Activated T-cell treated with anti-CD3 and anti-CD28 coated beads, Interleukin-2, amount 50 U/mL, for 24 hours (primary cell): ENCODE results near the gene TUBA3D.
"Not testable (repeated sequence)": the region's sequence is repeated elsewhere in the genome, so short reads cannot be mapped to it uniquely, and the experiment has no call there.

ENCODE experiments used
- DNase-seq: peaks from one replicate; pipeline ENCODE4 v3.0.0-alpha.2; 2020
- H3K27ac Mint-ChIP-seq: 2 replicates; pipeline ENCODE4 v1.8.0; 2020; ENCODE audit warnings: mild to moderate bottlenecking, mixed read lengths
- H3K27me3 Mint-ChIP-seq: 2 replicates; pipeline ENCODE4 v1.8.0; 2020; ENCODE audit warnings: mixed read lengths
- H3K36me3 Mint-ChIP-seq: 2 replicates; pipeline ENCODE4 v1.8.0; 2020; ENCODE audit warnings: low read depth, mixed read lengths
- H3K4me1 Mint-ChIP-seq: 2 replicates; pipeline ENCODE4 v1.8.0; 2020; ENCODE audit warnings: low read depth, mixed read lengths
- H3K4me3 Mint-ChIP-seq: 2 replicates; pipeline ENCODE4 v1.8.0; 2020; ENCODE audit warnings: mild to moderate bottlenecking, moderate library complexity, mixed read lengths
- H3K9me3 Mint-ChIP-seq: 2 replicates; pipeline ENCODE4 v1.8.0; 2020; ENCODE audit warnings: mixed read lengths

Gene TUBA3D

DNA sequence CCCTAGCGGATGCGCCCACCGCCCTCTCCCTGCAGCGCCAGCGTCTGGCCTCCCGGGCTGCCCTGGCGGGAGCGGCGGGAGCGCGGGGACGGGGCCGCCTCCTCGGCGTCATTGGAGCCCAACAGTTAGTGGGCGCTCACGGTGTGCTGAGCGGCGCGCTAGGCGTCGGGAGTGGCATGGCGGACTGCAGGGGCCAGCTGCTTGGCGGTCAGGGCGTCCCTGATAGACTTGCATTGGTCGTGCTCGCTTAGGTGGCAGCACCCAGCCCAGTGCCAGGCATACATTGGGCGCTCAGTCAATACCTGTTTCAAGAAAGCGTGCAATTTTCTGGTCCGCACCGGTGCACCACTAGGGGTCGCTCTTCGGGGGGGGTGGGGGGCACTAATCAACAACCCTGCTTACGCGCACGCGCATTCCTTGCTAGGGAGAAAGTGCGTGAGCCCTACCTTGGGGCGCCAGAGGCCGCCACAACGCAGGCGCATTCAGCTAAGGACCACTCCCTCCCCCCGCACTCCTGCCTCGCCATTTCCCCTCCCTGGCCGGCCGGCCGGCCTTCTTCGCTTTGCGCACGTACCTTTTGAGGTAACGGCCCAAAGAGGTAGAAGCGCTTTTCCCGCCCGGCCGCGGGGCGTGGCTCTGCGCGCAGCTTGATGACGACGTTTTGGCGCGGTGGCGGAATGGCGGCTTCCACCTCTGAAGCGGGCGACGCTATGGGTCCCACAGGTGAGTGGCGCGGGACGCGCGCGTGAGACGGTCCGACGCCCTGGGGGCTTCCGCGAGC is 16.7 kb downstream of the TUBA3D start:
- no peaks in the 10 kb centered on the region for H3K27me3 Mint-ChIP-seq
- no peaks in the 10 kb centered on the region for H3K9me3 Mint-ChIP-seq
- DNase-seq = peak; percentile 97
- H3K4me1 Mint-ChIP-seq = peaks cover 55% of the 10 kb centered on the region
- peak overlapping the region; percentile 97 for H3K27ac Mint-ChIP-seq
- peaks cover 71% of the 10 kb centered on the region for H3K36me3 Mint-ChIP-seq
- H3K4me3 Mint-ChIP-seq = peak overlapping the region; percentile 92

DNA sequence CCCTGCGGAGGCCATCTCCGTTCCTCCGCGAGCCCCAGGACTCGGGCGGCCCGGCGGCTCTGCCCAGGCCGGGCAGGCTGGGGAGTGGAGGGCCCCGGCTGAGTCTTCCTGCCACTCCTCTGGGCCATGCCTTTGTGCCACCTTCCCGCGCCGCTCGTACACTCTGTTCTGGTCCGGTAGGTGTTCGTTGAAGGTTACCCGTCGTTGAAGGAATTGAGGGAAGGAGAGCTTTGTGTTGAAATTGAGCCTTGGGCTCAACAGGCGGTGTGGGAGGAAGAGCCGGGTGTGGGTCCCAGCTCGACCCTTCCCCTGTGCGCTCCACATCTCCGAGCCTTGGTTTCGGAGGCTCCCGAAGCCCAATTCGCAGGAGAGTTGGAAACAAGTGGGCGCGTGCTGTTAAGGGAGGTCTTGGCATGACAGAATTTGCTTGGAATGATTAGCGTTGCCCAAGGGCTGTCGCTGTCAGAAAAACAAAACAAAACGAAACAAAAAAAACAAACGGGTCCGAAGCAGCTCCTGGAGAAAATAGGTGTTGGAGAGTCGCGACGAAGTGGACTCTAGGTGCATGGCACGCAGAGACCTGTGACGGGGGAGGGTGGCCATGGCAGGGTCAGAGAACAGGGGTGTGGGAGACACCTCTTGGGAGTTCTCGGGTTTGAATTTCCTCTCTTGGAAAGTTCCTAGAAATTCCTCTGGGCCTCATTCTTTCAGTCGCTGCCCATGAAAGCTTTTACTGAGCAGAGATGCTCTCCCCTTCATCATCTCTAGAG is 17.5 kb downstream of the TUBA3D start:
- peak overlapping the region; percentile 97 for H3K27ac Mint-ChIP-seq
- H3K27me3 Mint-ChIP-seq = no peaks in the 10 kb centered on the region
- H3K4me1 Mint-ChIP-seq = peaks cover 56% of the 10 kb centered on the region
- DNase-seq = no peak
- H3K9me3 Mint-ChIP-seq = no peaks in the 10 kb centered on the region
- peaks cover 70% of the 10 kb centered on the region for H3K36me3 Mint-ChIP-seq
- peak overlapping the region; percentile 92 for H3K4me3 Mint-ChIP-seq

DNA sequence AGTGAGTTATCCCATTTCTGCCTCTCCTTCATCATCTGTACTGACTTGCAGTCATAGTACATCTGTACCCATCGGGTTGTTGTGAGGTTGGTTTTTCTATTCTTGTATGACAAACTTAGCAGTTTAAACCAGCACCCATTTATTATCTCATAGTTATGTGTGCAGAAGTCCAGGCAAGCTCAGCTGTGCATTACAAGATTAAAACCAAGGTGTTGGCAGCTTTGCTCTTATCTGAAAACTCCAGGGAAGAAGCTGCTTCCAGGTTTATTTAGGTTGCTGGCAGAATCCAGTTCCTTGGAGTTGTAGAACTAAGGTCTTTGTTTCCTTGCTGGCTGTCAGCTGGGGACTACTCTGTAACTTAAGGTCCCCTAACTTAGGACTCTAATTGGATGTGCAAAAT is 19.6 kb downstream of the TUBA3D start:
- H3K4me1 Mint-ChIP-seq = peaks cover 50% of the 10 kb centered on the region
- H3K27me3 Mint-ChIP-seq, DNase-seq, H3K9me3 Mint-ChIP-seq: not testable (repeated sequence)
- peak overlapping the region; percentile 97 for H3K27ac Mint-ChIP-seq
- peaks cover 73% of the 10 kb centered on the region for H3K36me3 Mint-ChIP-seq
- peak overlapping the region; percentile 60 for H3K4me3 Mint-ChIP-seq

DNA sequence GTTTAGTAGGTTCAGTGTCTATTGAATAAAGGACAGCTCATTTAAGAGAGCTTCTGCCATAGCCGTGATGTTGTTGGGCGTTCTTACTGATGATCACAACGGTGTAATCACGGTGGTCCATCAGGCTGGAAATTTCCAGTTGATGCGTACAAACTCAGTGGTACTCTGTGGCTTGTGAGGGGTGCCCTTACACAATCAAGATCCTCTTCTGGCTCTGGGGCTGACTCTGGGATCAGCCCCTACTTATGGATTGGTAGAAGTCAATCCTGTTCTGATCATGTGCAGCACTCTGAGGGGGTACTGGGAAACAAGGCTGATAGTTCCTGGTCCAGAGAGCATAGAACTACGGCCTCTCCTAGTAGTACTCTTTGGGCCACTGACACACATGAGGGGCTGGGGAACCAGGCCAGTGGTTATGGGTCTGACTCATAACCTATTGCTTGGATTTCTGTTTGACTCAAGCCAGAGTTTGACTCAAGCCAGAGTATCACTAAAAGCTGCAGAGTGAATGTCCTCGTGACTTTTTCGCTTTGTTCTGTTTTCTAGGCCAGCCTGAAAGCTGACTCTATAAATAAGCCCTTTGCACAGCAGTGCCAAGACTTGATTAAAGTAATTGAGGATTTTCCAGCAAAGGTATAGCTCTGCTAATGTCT is 22.5 kb downstream of the TUBA3D start:
- Mint-ChIP-seq H3K36me3 (peaks cover 84% of the 10 kb centered on the region), H3K27ac (peak overlapping the region; percentile 95), H3K4me3 (peak overlapping the region; percentile 27), H3K4me1 (peaks cover 43% of the 10 kb centered on the region)
- not testable (repeated sequence) for DNase-seq, H3K27me3 Mint-ChIP-seq, H3K9me3 Mint-ChIP-seq

DNA sequence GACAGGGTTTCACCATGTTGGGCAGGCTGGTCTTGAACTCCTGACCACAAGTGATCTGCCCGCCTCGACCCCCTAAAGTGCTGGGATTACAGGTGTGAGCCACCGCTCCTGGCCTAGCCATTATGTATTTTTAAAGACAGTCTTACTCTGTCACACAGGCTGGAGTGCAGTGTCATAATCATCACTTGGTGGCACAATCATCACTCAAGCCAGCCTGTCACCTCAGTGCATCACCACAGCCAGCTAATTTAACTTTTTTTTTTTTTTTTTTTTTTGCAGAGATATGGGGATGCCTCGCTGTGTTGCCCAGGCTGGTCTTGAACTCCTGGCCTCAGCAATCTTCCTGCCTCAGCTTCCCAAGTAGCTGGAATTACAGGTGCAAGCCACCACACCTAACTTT is 27.7 kb downstream of the TUBA3D start:
- not testable (repeated sequence) for DNase-seq, H3K27me3 Mint-ChIP-seq, H3K9me3 Mint-ChIP-seq, H3K4me3 Mint-ChIP-seq
- peaks cover 95% of the 10 kb centered on the region for H3K36me3 Mint-ChIP-seq
- H3K4me1 Mint-ChIP-seq = peaks cover 14% of the 10 kb centered on the region
- peak overlapping the region; percentile 88 for H3K27ac Mint-ChIP-seq

DNA sequence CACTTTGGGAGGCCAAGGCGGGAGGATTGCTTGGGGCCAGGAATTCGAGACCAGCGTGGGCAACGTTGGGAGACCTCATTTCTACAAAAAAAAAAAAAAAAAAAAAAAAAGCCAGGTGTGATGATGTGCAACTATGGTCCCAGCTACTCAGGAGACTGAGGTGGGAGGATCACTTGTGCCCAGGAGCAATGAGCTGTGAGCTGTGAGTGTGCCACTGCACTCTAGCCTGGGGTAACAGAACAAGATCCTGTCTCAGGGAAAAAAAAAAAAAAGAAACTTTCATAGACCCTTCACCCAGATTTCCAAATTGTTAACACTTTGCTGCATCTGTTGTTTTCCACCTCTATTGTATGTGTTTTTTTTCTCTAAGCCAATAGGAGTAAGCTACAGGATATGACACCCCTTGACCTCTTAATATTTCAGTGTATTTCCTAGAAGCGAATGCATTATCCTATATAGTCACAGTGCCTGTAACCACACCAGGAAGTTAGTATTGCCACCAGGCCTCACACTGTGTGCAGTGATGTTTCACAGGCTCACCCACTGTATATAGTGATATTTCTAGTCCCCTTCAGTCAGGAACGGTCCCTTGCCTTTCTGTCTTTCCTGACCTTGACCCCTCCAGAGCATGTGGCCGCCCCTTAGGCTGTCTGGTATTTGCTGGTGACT is 28.3 kb downstream of the TUBA3D start:
- not testable (repeated sequence) for H3K27me3 Mint-ChIP-seq, H3K4me1 Mint-ChIP-seq, DNase-seq, H3K9me3 Mint-ChIP-seq
- Mint-ChIP-seq H3K27ac (peak overlapping the region; percentile 88), H3K36me3 (peaks cover 95% of the 10 kb centered on the region), H3K4me3 (peak overlapping the region; percentile 23)

DNA sequence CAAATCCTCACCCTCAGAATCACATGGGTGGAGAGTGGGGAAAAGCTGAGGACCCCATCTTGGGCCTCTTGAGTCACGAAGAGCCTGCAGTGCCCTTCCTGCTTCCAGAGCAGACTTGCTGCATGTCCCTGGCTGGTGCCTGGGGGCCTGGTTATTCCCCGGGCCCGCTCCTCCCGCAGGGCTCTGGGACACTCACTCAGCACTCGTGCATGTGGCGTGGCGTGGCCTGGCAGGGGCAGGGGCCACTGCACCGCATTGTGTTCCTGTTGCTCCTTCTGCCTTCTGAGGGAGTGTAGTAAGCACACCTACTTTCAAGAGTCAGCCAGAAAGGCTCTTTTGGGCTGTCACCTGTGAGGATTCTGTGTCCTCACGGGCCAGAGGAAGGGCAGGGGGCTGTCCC is 33.7 kb downstream of the TUBA3D start:
- Mint-ChIP-seq H3K9me3 (no peaks in the 10 kb centered on the region), H3K27me3 (no peaks in the 10 kb centered on the region), H3K36me3 (peaks cover 92% of the 10 kb centered on the region), H3K4me3 (no peak overlapping the region), H3K4me1 (peaks cover 7% of the 10 kb centered on the region), H3K27ac (no peak overlapping the region)
- no peak for DNase-seq

DNA sequence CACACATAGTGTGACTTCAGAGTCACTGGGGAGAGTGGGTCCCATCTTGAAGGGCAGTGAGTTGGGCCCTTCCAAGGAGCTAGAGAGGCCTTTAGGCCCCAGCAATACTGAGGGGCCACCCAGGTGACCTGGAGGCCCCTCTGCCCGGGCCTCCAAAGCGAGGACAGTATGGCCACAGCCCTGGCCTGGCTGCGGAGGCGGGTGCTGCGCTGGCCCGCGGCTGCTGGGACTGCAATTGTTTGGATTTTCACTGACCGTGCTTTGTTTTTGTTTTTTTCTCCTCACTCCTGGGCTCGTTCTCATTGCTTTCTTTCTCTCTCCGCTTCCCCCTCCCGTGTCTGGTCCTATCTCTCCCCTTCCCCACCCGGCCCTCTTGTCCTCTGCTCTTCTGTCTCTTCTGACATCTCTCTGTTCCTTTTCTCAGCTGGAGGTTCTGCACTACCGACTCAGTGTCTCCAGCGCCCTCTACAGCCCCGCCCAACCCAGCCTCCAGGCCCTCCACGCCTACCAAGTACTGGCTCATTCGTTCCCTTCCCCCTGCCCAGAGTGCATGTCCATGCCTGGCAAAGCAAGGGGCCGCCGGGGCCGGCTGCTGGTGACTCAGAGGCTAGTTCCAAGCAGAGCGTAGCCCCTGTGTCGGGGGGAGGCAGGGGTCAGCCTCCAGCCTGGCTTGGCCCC is 35.5 kb downstream of the TUBA3D start:
- H3K27ac Mint-ChIP-seq, H3K27me3 Mint-ChIP-seq, H3K4me1 Mint-ChIP-seq, H3K9me3 Mint-ChIP-seq, DNase-seq, H3K4me3 Mint-ChIP-seq: not testable (repeated sequence)
- peaks cover 89% of the 10 kb centered on the region for H3K36me3 Mint-ChIP-seq

DNA sequence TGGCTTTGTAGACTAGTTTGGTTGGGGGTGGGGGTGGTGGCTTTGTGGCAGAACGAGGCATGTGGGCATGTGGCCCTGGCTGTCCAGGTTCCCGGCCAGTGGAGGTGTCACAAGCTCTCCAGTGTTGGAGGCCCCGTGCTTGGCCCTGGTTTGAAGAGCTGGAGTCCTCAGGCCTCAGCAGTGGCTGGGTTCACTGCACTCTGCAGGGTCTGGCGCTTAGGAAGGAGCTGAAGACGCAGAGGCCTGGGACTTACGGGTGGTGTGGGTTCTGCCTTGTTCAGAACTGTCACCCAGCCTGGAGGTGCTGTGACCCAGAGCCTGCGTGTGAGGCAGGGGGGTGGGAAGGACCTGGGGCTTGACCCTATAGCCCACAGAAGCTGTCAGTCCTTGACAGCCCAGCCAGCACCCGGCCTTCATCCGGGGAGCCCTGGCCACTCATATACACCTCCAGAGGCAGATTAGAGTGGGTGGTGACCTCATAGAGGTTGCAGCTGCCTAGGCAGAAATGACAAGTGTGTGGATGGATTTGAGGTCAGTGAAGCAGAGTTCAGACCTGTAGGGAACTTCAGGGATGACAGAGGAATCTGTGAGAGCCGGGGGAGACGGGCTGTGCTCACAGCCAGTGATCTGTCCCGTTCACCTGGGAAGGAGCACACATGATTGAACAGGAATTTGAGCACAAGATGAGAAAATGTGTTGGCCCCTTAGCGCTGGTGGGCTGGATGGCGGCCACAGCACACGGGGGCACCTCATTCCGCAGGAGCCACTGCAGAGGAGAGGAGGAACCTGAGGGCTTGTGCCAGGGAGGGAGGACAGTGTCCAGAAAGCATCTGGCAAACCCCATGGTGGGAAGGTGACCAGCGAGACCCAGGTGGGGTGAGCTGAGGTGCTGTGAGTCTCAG is 36.3 kb downstream of the TUBA3D start:
- Mint-ChIP-seq H3K27ac (peak overlapping the region; percentile 26), H3K36me3 (peaks cover 89% of the 10 kb centered on the region)
- H3K4me3 Mint-ChIP-seq, H3K9me3 Mint-ChIP-seq, DNase-seq, H3K4me1 Mint-ChIP-seq, H3K27me3 Mint-ChIP-seq: not testable (repeated sequence)

DNA sequence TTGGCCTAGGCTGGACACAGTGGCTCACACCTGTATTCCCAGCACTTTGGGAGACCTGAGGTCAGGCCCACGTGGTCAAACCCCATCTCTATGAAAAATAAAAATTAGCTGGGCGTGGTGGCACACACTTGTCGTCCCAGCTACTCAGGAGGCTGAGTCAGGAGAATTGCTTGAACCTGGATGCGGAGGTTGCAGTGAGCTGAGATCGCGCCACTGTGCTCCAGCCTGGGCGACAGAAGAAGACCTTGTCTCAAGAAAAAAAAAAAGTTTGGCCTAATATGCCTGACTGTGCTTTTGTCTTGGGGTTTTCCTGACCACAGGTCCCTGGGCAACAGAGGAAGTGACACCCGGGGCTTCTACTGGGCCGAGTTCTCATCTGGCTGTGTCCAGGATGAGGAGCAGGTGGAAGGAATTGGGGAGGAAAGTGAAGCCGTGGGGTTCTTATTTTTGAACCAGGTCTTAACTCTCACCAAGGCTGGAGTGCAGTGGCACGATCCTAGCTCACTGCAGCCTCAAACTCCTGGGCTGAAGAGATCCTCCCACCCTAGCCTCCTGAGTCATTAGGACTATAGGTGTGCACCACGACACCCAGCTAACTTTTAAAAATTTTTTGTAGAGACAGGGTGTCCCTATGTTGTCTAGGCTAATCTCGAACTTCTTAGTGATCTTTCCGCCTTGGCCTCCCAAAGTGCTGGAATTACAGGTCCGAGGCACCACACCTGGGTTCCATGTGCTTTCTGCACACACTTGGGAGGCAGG is 38.7 kb downstream of the TUBA3D start:
- DNase-seq = not testable (repeated sequence)
- peaks cover 89% of the 10 kb centered on the region for H3K36me3 Mint-ChIP-seq
- H3K27ac Mint-ChIP-seq = peak overlapping the region; percentile 74

DNA sequence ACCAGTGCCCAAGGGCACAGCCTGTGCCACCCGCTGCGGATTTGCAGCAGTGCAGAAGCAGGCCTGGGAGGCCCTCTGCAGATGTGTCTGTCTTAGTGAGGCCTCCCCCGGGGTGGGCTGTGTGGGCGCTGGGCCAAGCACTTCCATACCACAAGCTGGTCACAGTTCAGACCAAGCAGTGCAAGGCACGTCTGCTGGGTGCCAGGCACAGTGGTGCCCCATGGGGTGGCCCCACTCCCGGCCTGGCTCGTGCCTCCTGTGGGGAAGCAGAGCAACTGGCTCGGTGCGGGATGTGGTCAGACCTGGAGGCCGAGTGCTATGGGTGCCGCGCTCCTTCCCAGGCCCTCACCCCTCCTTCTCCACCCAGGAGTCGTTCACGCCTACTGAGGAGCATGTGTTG is 39.3 kb downstream of the TUBA3D start:
- H3K4me1 Mint-ChIP-seq, H3K4me3 Mint-ChIP-seq, H3K27me3 Mint-ChIP-seq, DNase-seq, H3K9me3 Mint-ChIP-seq, H3K27ac Mint-ChIP-seq: not testable (repeated sequence)
- H3K36me3 Mint-ChIP-seq = peaks cover 88% of the 10 kb centered on the region

More for the DNA sequence above, 38.7 kb downstream of the TUBA3D start:
- not testable (repeated sequence) for H3K4me1 Mint-ChIP-seq, H3K9me3 Mint-ChIP-seq, H3K4me3 Mint-ChIP-seq, H3K27me3 Mint-ChIP-seq

DNA sequence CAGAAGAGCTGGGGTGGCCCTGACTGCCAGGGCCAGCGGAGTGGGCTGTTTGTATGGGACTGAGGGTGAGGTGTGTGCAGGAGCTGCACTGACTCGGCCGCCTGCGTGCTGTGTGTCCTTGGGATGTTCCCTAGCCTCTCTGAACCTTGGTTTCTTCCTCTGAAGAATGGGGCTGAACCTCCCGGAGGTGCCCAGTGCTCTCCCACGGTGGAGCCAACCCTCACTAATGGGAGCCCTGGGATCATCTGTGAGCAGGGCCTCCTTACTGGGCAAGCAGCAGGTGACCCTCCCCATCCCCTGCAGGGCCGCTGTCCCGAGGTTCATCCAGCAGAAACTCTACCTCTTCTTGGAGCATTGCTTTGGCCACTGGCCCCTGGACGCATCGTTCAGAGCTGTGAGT is 40.1 kb downstream of the TUBA3D start:
- no peak for DNase-seq
- Mint-ChIP-seq H3K27ac (peak overlapping the region; percentile 63), H3K4me3 (no peak overlapping the region), H3K27me3 (no peaks in the 10 kb centered on the region), H3K9me3 (no peaks in the 10 kb centered on the region), H3K4me1 (peaks cover 7% of the 10 kb centered on the region), H3K36me3 (peaks cover 86% of the 10 kb centered on the region)

DNA sequence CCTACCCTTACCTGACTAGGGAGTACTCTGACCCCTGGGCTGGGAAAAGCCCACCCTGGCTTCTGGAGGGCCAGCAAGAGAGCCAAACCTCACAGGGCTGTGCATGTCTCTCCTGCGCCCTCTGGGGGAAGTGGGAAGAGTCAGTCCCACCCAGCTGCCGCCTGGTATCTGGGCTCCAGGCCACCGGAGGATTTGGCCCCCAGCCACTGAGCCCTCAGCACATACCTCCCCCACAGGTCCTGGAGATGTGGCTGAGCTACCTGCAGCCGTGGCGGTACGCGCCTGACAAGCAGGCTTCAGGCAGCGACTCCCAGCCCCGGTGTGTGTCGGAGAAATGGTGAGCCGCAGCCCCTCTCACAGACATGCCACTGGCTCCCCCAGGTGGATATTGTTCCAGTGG is 40.7 kb downstream of the TUBA3D start:
- DNase-seq, H3K27me3 Mint-ChIP-seq, H3K9me3 Mint-ChIP-seq, H3K4me3 Mint-ChIP-seq, H3K4me1 Mint-ChIP-seq, H3K27ac Mint-ChIP-seq: not testable (repeated sequence)
- peaks cover 81% of the 10 kb centered on the region for H3K36me3 Mint-ChIP-seq
